GM12878 (cell line): ENCODE results near the gene SNRPD3. TPM values are rescaled to one million over a fixed set of nuclear protein-coding genes. Genes with fewer than 3 reads are reported as not detected.

Source experiments
- ATAC-seq: fragments of 200-7000 bp; cut with Tn5 transposase; 3 replicates; pipeline ENCODE4 v1.9.1; 2020; ENCODE audit warnings: mild to moderate bottlenecking, moderate library complexity
- BruUV-seq: library from RNA; stranded (reverse); fragments of 400-500 nt; replicated peaks from 2 replicates; lab custom pipeline; 2021; lab: Mats Ljungman, UMichigan
- CTCF ChIA-PET: fragments of 300-600 bp; sonication (Branson Sonifier 250); formaldehyde crosslinking; extraction: SDS; loops from one replicate; lab custom pipeline; 2021; ENCODE audit warnings: inconsistent platforms; lab: Yijun Ruan, JAX
- POLR2A ChIA-PET: fragments of 350-600 bp; formaldehyde crosslinking; extraction: SDS; loops from one replicate; lab custom pipeline; 2021; ENCODE audit warnings: inconsistent platforms; lab: Charles Lee
- RAD21 ChIA-PET: fragments of 300-600 bp; sonication (Branson Sonifier 250); formaldehyde crosslinking; loops from one replicate; lab custom pipeline; 2023; ENCODE audit warnings: antibody characterized with exemption; ENCODE audit not compliant: unreplicated experiment; lab: Charles Lee
- SMC1A ChIA-PET: fragments of 300-600 bp; sonication (Branson Sonifier 250); formaldehyde crosslinking; loops from one replicate; lab custom pipeline; 2023; ENCODE audit not compliant: unreplicated experiment, uncharacterized antibody; lab: Charles Lee
- DNase-seq: peaks from one replicate; pipeline ENCODE4 v3.0.0-alpha.2; 2011; ENCODE audit warnings: low read depth, low spot score
- FAIRE-seq: peaks from 3 replicates; lab custom pipeline; 2011; peaks lifted over from hg19 to GRCh38; lab: Jason Lieb, UNC
- H2AFZ ChIP-seq: 2 replicates; pipeline ENCODE4 v1.6.0; 2011; ENCODE audit warnings: low read depth, low read length, control low read depth; ENCODE audit not compliant: control insufficient read depth
- H3K27ac ChIP-seq: 2 replicates; pipeline ENCODE4 v1.5.1; 2011; ENCODE audit warnings: control low read depth; ENCODE audit not compliant: control insufficient read depth, insufficient read depth
- H3K27me3 ChIP-seq, 2 experiments: replicated peaks in 1 of 2; 2 replicates each; pipeline versions ENCODE4 v1.6.0 to v1.6.1; 2011; ENCODE audit warnings: low read length in 1 of 2; ENCODE audit not compliant: control insufficient read depth in 2 of 2, insufficient read depth in 2 of 2
- H3K36me3 ChIP-seq, 2 experiments: 2 replicates each; pipeline ENCODE4 v1.5.1; 2011; ENCODE audit warnings: low read length in 1 of 2; ENCODE audit not compliant: control insufficient read depth in 2 of 2, insufficient read depth in 2 of 2
- H3K4me1 ChIP-seq: 2 replicates; pipeline ENCODE4 v1.6.1; 2011; ENCODE audit warnings: mild to moderate bottlenecking, low read length, moderate library complexity, mixed read lengths; ENCODE audit not compliant: control insufficient read depth, insufficient read depth
- H3K4me2 ChIP-seq: 2 replicates; pipeline ENCODE4 v1.6.0; 2011; ENCODE audit warnings: control low read depth; ENCODE audit not compliant: control insufficient read depth, insufficient read depth
- H3K4me3 ChIP-seq: fragments of 200-600 bp; sonication (generic); 2 replicates; pipeline ENCODE4 v1.5.1; 2016
- H3K79me2 ChIP-seq: 2 replicates; pipeline ENCODE4 v1.6.0; 2011; ENCODE audit warnings: low read length; ENCODE audit not compliant: control insufficient read depth, insufficient read depth
- H3K9ac ChIP-seq: 2 replicates; pipeline ENCODE4 v1.8.0; 2011; ENCODE audit warnings: low read length, control low read depth, mixed read lengths; ENCODE audit not compliant: control insufficient read depth, insufficient read depth
- H3K9me3 ChIP-seq: replicated peaks from 3 replicates; pipeline ENCODE4 v1.5.1; 2011; ENCODE audit warnings: mild to moderate bottlenecking, low read length; ENCODE audit not compliant: control insufficient read depth, insufficient read depth
- H4K20me1 ChIP-seq: 2 replicates; pipeline ENCODE4 v1.6.0; 2011; ENCODE audit not compliant: control insufficient read depth, insufficient read depth
- BCL11A ChIP-seq: IDR thresholded peaks from 2 replicates; pipeline ENCODE4 v1.6.1; 2011; ENCODE audit warnings: low read depth, low read length
- GATAD2B ChIP-seq: fragments of 450-650 bp; conservative IDR thresholded peaks from 2 replicates; pipeline ENCODE4 v1.6.1; 2017; ENCODE audit warnings: low read depth, mild to moderate bottlenecking, moderate library complexity
- HDAC6 ChIP-seq: fragments of 200-600 bp; sonication (generic); IDR thresholded peaks from one replicate; pipeline ENCODE4 v1.8.0; 2017; ENCODE audit warnings: antibody characterized with exemption; ENCODE audit not compliant: unreplicated experiment
- HDGF ChIP-seq: fragments of 450-650 bp; IDR thresholded peaks from 2 replicates; pipeline ENCODE4 v1.6.1; 2016; ENCODE audit warnings: antibody characterized with exemption
- MXI1 ChIP-seq: fragments of 150-350 bp; IDR thresholded peaks from 2 replicates; pipeline ENCODE4 v1.6.1; 2011; ENCODE audit warnings: low read depth, mild to moderate bottlenecking, inconsistent platforms, low read length, improper control_type of control experiment
- NFYB ChIP-seq: IDR thresholded peaks from 2 replicates; pipeline ENCODE4 v1.6.1; 2011; ENCODE audit warnings: low read depth, mild to moderate bottlenecking, low read length, improper control_type of control experiment, moderate library complexity; ENCODE audit not compliant: insufficient read depth
- NR2C1 ChIP-seq: fragments of 450-650 bp; IDR thresholded peaks from 2 replicates; pipeline ENCODE4 v1.6.1; 2017; ENCODE audit warnings: antibody characterized with exemption, mild to moderate bottlenecking, moderate library complexity
- NR2F1 ChIP-seq: fragments of 450-650 bp; conservative IDR thresholded peaks from 2 replicates; pipeline ENCODE4 v1.6.1; 2017; ENCODE audit warnings: mild to moderate bottlenecking
- RAD51 ChIP-seq: fragments of 450-650 bp; IDR thresholded peaks from 2 replicates; pipeline ENCODE4 v1.6.1; 2016; ENCODE audit warnings: moderate library complexity, mild to moderate bottlenecking, inconsistent platforms
- YBX1 ChIP-seq: fragments of 450-650 bp; IDR thresholded peaks from 2 replicates; pipeline ENCODE4 v1.6.1; 2016; ENCODE audit warnings: antibody characterized with exemption
- WGBS: methylation state at CpG from one replicate; pipeline ENCODE4 v1.1.6; 2016; ENCODE audit warnings: low lambda C conversion rate; ENCODE audit not compliant: insufficient replicate concordance, insufficient coverage; ENCODE audit errors: missing lambda C conversion rate; 5-methylcytosine and 5-hydroxymethylcytosine counted together
- in situ Hi-C: fragments of 300-500 bp; cut with MboI; formaldehyde crosslinking; loops from 9 replicates; pipeline ENCODE4 v1.14.3; 2018; ENCODE audit warnings: mixed read lengths
- intact Hi-C: fragments of 100-400 bp; cut with micrococcal nuclease; formaldehyde crosslinking; loops from one replicate; pipeline ENCODE4 v1.14.2; 2022; ENCODE audit not compliant: unreplicated experiment
- polyA plus RNA-seq, 11 experiments: library from polyadenylated mRNA; depleted of rRNA in 4 of 11; unstranded in 6 of 11; stranded (reverse) in 5 of 11; fragments of >200 nt; fragmentation: Nextera tagmentation in 4 of 11; fragmentation: Illumina TruSeq in 1 of 11; extraction: Ambion mirVana in 4 of 11; extraction: Trizol in 1 of 11; gene quantifications; 1 replicate in 1 of 11; 2 replicates in 10 of 11; pipeline versions ENCODE4 v1.2.1 to v1.2.3, GENCODE V29; 2011 to 2016; ENCODE audit warnings: inconsistent platforms in 2 of 11, missing spikeins in 2 of 11, low read depth in 1 of 11
- total RNA-seq, 4 experiments: library from RNA; depleted of rRNA in 3 of 4; stranded (reverse); fragments of >200 nt in 3 of 4; fragmentation: Illumina TruSeq in 1 of 4; extraction: Trizol in 1 of 4; gene quantifications; 2 replicates each; pipeline versions ENCODE4 v1.2.1 to v1.2.3, GENCODE V29; 2013 to 2021
- TF ChIP-seq, protein P1 (sequence below): fragments of 450-650 bp; formaldehyde crosslinking; IDR thresholded peaks from 2 replicates; pipeline ENCODE4 v1.4.0; 2020; ENCODE audit warnings: mild to moderate bottlenecking, moderate library complexity
- TF ChIP-seq, protein P2 (sequence below): IDR thresholded peaks from 2 replicates; pipeline ENCODE4 v1.6.1; 2012; ENCODE audit warnings: low read length, inconsistent platforms

SNRPD3 gene
- total and polyA plus RNA-seq, 10 of the 15 experiments (the other 5 are each of a cell fraction or from before 2014, with no cell fraction given): 112 to 324 (median 242) TPM

- intact Hi-C loops (no loop called here), in situ Hi-C loops (no loop called here)
- H3K9ac ChIP-seq: no peak overlapping the region
- ChIA-PET RAD21 (no interaction called here), POLR2A (interaction anchor here (1.1 kb wide), 1 partner anchor 13 kb away, joined by 5 read pairs; the partner anchor contains the start of gene GUCD1), SMC1A (interaction anchor here (0.6 to 0.8 kb wide), 3 partner anchors 12 to 26 kb away, joined by 3 read pairs; no protein-coding TSS in a partner anchor), CTCF (interaction anchor here (2.0 kb wide), 1 partner anchor 14 kb away, joined by 7 read pairs; no protein-coding TSS in a partner anchor)
- no peaks in the 10 kb centered on the region for H3K9me3 ChIP-seq
- WGBS: 78% methylated on average over 6 of the region's 6 CpGs
- no peak overlapping the region for H3K4me3 ChIP-seq
- ATAC-seq (no peak; the same call in 2 of the 3 replicates), FAIRE-seq (no peak), DNase-seq (no peak)
- H4K20me1 ChIP-seq: no peaks in the 10 kb centered on the region
- no TSS peak for BruUV-seq
- H3K36me3 ChIP-seq: peaks cover 17 to 41% of the 10 kb centered on the region in 2 experiments
- no peak overlapping the region for H3K27ac ChIP-seq
- H3K4me2 ChIP-seq: no peak overlapping the region
- H3K4me1 ChIP-seq: no peaks in the 10 kb centered on the region
- no peaks in the 10 kb centered on the region for H3K79me2 ChIP-seq
- H2AFZ ChIP-seq: no peak overlapping the region
- H3K27me3 ChIP-seq: no peaks in the 10 kb centered on the region
- peak; percentile 83 for TF ChIP-seq NR2F1
- TF ChIP-seq MXI1: no peak
These were observed 13.9 kb upstream of the SNRPD3 start for GRCh38 chr22:24541681-24542515.

GRCh38 chr22:24542641-24543040 lies 13.2 kb upstream of the SNRPD3 start:
- POLR2A ChIA-PET: interaction anchor here (1.1 kb wide), 1 partner anchor 13 kb away, joined by 5 read pairs; the partner anchor contains the start of gene GUCD1
- TF ChIP-seq HDAC6: no peak
- no peak for TF ChIP-seq BCL11A
- TF ChIP-seq, protein P1, sequence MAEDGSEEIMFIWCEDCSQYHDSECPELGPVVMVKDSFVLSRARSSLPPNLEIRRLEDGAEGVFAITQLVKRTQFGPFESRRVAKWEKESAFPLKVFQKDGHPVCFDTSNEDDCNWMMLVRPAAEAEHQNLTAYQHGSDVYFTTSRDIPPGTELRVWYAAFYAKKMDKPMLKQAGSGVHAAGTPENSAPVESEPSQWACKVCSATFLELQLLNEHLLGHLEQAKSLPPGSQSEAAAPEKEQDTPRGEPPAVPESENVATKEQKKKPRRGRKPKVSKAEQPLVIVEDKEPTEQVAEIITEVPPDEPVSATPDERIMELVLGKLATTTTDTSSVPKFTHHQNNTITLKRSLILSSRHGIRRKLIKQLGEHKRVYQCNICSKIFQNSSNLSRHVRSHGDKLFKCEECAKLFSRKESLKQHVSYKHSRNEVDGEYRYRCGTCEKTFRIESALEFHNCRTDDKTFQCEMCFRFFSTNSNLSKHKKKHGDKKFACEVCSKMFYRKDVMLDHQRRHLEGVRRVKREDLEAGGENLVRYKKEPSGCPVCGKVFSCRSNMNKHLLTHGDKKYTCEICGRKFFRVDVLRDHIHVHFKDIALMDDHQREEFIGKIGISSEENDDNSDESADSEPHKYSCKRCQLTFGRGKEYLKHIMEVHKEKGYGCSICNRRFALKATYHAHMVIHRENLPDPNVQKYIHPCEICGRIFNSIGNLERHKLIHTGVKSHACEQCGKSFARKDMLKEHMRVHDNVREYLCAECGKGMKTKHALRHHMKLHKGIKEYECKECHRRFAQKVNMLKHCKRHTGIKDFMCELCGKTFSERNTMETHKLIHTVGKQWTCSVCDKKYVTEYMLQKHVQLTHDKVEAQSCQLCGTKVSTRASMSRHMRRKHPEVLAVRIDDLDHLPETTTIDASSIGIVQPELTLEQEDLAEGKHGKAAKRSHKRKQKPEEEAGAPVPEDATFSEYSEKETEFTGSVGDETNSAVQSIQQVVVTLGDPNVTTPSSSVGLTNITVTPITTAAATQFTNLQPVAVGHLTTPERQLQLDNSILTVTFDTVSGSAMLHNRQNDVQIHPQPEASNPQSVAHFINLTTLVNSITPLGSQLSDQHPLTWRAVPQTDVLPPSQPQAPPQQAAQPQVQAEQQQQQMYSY (CRISPR knock-in tag): no peak
- no peak for TF ChIP-seq YBX1
- TF ChIP-seq NFYB: no peak
- TF ChIP-seq, protein P2, sequence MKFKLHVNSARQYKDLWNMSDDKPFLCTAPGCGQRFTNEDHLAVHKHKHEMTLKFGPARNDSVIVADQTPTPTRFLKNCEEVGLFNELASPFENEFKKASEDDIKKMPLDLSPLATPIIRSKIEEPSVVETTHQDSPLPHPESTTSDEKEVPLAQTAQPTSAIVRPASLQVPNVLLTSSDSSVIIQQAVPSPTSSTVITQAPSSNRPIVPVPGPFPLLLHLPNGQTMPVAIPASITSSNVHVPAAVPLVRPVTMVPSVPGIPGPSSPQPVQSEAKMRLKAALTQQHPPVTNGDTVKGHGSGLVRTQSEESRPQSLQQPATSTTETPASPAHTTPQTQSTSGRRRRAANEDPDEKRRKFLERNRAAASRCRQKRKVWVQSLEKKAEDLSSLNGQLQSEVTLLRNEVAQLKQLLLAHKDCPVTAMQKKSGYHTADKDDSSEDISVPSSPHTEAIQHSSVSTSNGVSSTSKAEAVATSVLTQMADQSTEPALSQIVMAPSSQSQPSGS: no peak
- TF ChIP-seq RAD51: no peak
- no peak for TF ChIP-seq NR2C1
- no peak for TF ChIP-seq GATAD2B
- no peak for TF ChIP-seq HDGF

More at GRCh38 chr22:24542641-24543040, 13.2 kb upstream of the SNRPD3 start:
- no peak overlapping the region for H3K4me3 ChIP-seq
- BruUV-seq: no TSS peak
- ChIA-PET SMC1A (interaction anchor here (0.6 kb wide), 1 partner anchor 14 kb away, joined by 3 read pairs; no protein-coding TSS in a partner anchor), RAD21 (no interaction called here), CTCF (no interaction called here)
- WGBS: 87% methylated on average over 7 of the region's 9 CpGs
- no peak overlapping the region for H2AFZ ChIP-seq
- FAIRE-seq: no peak
- ATAC-seq: no peak
- in situ Hi-C loops: no loop called here
- H3K27me3 ChIP-seq: no peaks in the 10 kb centered on the region
- H3K36me3 ChIP-seq: peaks cover 17 to 48% of the 10 kb centered on the region in 2 experiments
- intact Hi-C loops: no loop called here
- H3K4me2 ChIP-seq: no peak overlapping the region
- no peak overlapping the region for H3K27ac ChIP-seq
- DNase-seq: no peak
- no peaks in the 10 kb centered on the region for H3K4me1 ChIP-seq
- no peaks in the 10 kb centered on the region for H4K20me1 ChIP-seq
- H3K9me3 ChIP-seq: no peaks in the 10 kb centered on the region
- no peak overlapping the region for H3K9ac ChIP-seq
- H3K79me2 ChIP-seq: no peaks in the 10 kb centered on the region
